Measurements from ENCODE around the gene OR13C8.

Gene OR13C8

DNA sequence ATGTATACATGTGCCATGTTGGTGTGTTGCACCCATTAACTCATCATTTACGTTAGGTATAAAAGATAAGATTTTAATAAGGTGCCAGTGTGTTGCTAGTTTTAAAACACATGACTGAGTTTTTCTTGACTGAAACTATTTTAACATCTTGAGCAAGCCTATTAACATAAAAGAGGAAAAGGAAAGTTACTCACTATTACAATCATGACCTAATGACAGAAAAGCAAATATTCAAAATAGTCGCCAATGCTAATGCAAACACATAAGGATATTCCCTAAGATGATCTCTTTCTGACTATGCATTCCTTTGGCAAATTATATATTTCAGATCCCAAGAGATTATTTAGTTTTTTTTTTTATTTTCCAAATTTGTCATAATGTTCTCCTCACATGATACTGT is 42.2 kb downstream of the OR13C8 start:
- H3K9me3 ChIP-seq (ENCODE audit: insufficient read depth, low read length): no peaks in the 10 kb centered on the region
- no peak for DNase-seq (ENCODE audit: low read depth, low spot score)
- H3K27me3 ChIP-seq (ENCODE audit: insufficient read depth, insufficient read length): no peaks in the 10 kb centered on the region
- no peak overlapping the region for H3K9ac ChIP-seq (ENCODE audit: insufficient read length, low read depth)
- TF ChIP-seq YY1 (IDR thresholded peaks at IDR 0.05; ENCODE audit: insufficient read depth, insufficient read length) (no peak), ZNF274 (IDR thresholded peaks at IDR 0.05; ENCODE audit: low read depth, low read length) (no peak), SUZ12 (IDR thresholded peaks at IDR 0.05; ENCODE audit: extremely low read depth, insufficient read depth, insufficient read length) (no peak)
- no peaks in the 10 kb centered on the region for H3K4me1 ChIP-seq (ENCODE audit: insufficient read depth, insufficient read length)
- H3K4me3 ChIP-seq (ENCODE audit: insufficient read length, low read depth): no peak overlapping the region
- no peaks in the 10 kb centered on the region for H3K36me3 ChIP-seq (ENCODE audit: insufficient read depth, insufficient read length, low read length)

DNA sequence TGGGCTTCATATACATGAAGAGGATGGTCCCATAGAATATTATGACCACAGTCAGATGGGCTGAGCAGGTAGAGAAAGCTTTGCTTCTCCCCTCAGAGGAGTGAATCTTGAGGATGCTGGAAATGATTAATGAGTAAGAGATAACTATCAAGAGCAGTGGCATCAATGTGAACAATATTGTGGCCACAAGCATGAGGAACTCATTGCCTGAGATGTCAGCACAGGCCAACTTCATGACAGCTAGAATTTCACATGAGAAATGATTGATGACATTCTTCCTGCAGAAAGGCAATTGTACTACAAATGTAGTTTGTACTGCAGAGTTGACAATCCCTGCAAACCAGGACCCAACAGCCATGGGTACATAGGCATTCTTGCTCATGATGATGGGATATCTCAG is 48.5 kb downstream of the OR13C8 start:
- Histone ChIP-seq H3K36me3 (ENCODE audit: insufficient read depth, insufficient read length, low read length) (no peaks in the 10 kb centered on the region), H3K9me3 (ENCODE audit: insufficient read depth, low read length) (no peaks in the 10 kb centered on the region), H3K4me1 (ENCODE audit: insufficient read depth, insufficient read length) (no peaks in the 10 kb centered on the region), H3K27me3 (ENCODE audit: insufficient read depth, insufficient read length) (no peaks in the 10 kb centered on the region), H3K9ac (ENCODE audit: insufficient read length, low read depth) (no peak overlapping the region), H3K4me3 (ENCODE audit: insufficient read length, low read depth) (no peak overlapping the region)
- DNase-seq (ENCODE audit: low read depth, low spot score): no peak
- TF ChIP-seq ZNF274 (IDR thresholded peaks at IDR 0.05; ENCODE audit: low read depth, low read length): no peak
- no peak for TF ChIP-seq SUZ12 (IDR thresholded peaks at IDR 0.05; ENCODE audit: extremely low read depth, insufficient read depth, insufficient read length)

DNA sequence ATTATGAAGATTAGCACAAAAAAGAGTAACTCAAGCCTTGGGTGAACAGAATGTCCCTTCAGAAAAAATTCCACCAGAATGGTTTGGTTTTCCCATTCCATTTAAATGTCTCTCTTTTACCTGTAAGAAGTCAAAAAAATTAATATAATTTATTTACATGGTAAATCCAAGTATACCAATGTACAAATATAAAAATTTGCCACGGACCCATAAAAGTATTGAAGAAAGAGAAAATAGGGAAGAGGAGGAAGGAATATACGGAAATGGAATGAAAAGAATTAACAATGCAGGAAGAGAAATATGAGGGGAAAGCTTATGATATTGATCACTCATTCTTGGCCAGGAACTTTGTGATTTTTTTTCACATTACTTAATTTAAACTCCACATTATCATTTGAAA is 49.1 kb downstream of the OR13C8 start, which contains the start of gene OR13C9:
OR13C9 (minus strand) TSS at position 101 of the 400 bp plus-strand sequence; CDS start at position 101, 0 bp downstream.
- TF ChIP-seq SUZ12 (IDR thresholded peaks at IDR 0.05; ENCODE audit: extremely low read depth, insufficient read depth, insufficient read length) (no peak), ZNF274 (IDR thresholded peaks at IDR 0.05; ENCODE audit: low read depth, low read length) (no peak), YY1 (IDR thresholded peaks at IDR 0.05; ENCODE audit: insufficient read depth, insufficient read length) (no peak)
- Histone ChIP-seq H3K9ac (ENCODE audit: insufficient read length, low read depth) (no peak within 1 kb of the TSS), H3K4me3 (ENCODE audit: insufficient read length, low read depth) (no peak within 1 kb of the TSS), H3K27me3 (ENCODE audit: insufficient read depth, insufficient read length) (no peaks in the 10 kb centered on the region), H3K9me3 (ENCODE audit: insufficient read depth, low read length) (no peaks in the 10 kb centered on the region), H3K4me1 (ENCODE audit: insufficient read depth, insufficient read length) (no peaks in the 10 kb centered on the region), H3K36me3 (ENCODE audit: insufficient read depth, insufficient read length, low read length) (no peaks in the 10 kb centered on the region)
- no peak for DNase-seq (ENCODE audit: low read depth, low spot score)
